K562 (cell line): ENCODE results near the gene WDR72. TPM values are rescaled to one million over a fixed set of nuclear protein-coding genes. Genes with fewer than 3 reads are reported as not detected.

Experiments used
- ATAC-seq: fragments of 200-7000 bp; cut with Tn5 transposase; 3 replicates; pipeline ENCODE4 v1.9.1; 2020; ENCODE audit warnings: moderate library complexity
- BruUV-seq: library from RNA; stranded (reverse); fragments of 400-500 nt; replicated peaks from 2 replicates; lab custom pipeline; 2021; lab: Mats Ljungman, UMichigan
- CTCF ChIA-PET: fragments of 300-600 bp; formaldehyde crosslinking; extraction: SDS; loops from one replicate; lab custom pipeline; 2021; ENCODE audit warnings: low intra/inter-chr PET ratio; lab: Yijun Ruan, JAX
- POLR2A ChIA-PET: fragments of 300-600, 350-650 bp; sonication (Branson Sonifier 250); formaldehyde crosslinking; extraction: SDS; loops from one replicate; lab custom pipeline; 2021; ENCODE audit warnings: antibody characterized with exemption, inconsistent platforms; lab: Yijun Ruan, JAX
- DNase-seq, 4 experiments: peaks; one replicate each; pipeline versions ENCODE4 v3.0.0 to v3.0.0-alpha.2; 2011 to 2018; ENCODE audit warnings: low spot score in 3 of 4, mixed read lengths in 3 of 4; ENCODE audit errors: extremely low read depth in 1 of 4
- FAIRE-seq: peaks from 2 replicates; lab custom pipeline; 2011; peaks lifted over from hg19 to GRCh38; lab: Jason Lieb, UNC
- H2AFZ ChIP-seq: 2 replicates; pipeline ENCODE4 v1.6.0; 2011; ENCODE audit warnings: low read depth, low read length, control low read depth, inconsistent platforms
- H3K27ac ChIP-seq: fragments of 200-600 bp; 3 replicates; pipeline ENCODE4 v1.8.0; 2011; ENCODE audit warnings: low read depth, mild to moderate bottlenecking, control low read depth, inconsistent platforms, low read length, moderate library complexity, mixed read lengths; ENCODE audit errors: extremely low read depth
- H3K27me3 ChIP-seq, 2 experiments: fragments of 300-600 bp in 1 of 2; 2 replicates in 1 of 2; 3 replicates in 1 of 2; pipeline versions ENCODE4 v1.6.0 to v1.8.0; 2011; ENCODE audit warnings: inconsistent platforms in 2 of 2, low read length in 2 of 2, mild to moderate bottlenecking in 1 of 2, mixed read lengths in 1 of 2, moderate library complexity in 1 of 2; ENCODE audit not compliant: control insufficient read depth in 2 of 2, insufficient read depth in 2 of 2
- H3K36me3 ChIP-seq: fragments of 300-600 bp; 3 replicates; pipeline ENCODE4 v1.8.0; 2011; ENCODE audit warnings: mild to moderate bottlenecking, low read length, inconsistent platforms; ENCODE audit not compliant: control insufficient read depth, insufficient read depth
- H3K4me1 ChIP-seq, 2 experiments: fragments of 200-600 bp in 1 of 2; replicated peaks in 1 of 2; 2 replicates in 1 of 2; 3 replicates in 1 of 2; pipeline versions ENCODE4 v1.5.1 to v1.8.0; 2011; ENCODE audit warnings: inconsistent platforms in 2 of 2, low read length in 2 of 2, mild to moderate bottlenecking in 1 of 2, mixed read lengths in 1 of 2, moderate library complexity in 1 of 2; ENCODE audit not compliant: control insufficient read depth in 2 of 2, insufficient read depth in 2 of 2
- H3K4me2 ChIP-seq: 2 replicates; pipeline ENCODE4 v1.6.1; 2011; ENCODE audit warnings: low read length, control low read depth, inconsistent platforms, mixed read lengths; ENCODE audit not compliant: insufficient read depth
- H3K4me3 ChIP-seq: fragments of 200-600 bp; sonication (generic), shearing (Covaris generic); 2 replicates; pipeline ENCODE4 v1.5.1; 2016; ENCODE audit warnings: control low read depth, inconsistent platforms
- H3K79me2 ChIP-seq: fragments of 200-600 bp; 3 replicates; pipeline ENCODE4 v1.8.0; 2011; ENCODE audit warnings: low read length, inconsistent platforms; ENCODE audit not compliant: control insufficient read depth, insufficient read depth
- H3K9ac ChIP-seq, 2 experiments: 2 replicates each; pipeline versions ENCODE4 v1.6.0 to v1.6.1; 2011; ENCODE audit warnings: low read depth in 2 of 2, low read length in 2 of 2, control low read depth in 1 of 2, inconsistent platforms in 1 of 2, mild to moderate bottlenecking in 1 of 2, mixed read lengths in 1 of 2; ENCODE audit not compliant: insufficient read depth in 1 of 2
- H3K9me1 ChIP-seq: one replicate; pipeline ENCODE4 v1.6.0; 2011; ENCODE audit warnings: inconsistent platforms, mild to moderate bottlenecking, low read length, moderate library complexity; ENCODE audit not compliant: control insufficient read depth, insufficient read depth
- H3K9me3 ChIP-seq: replicated peaks from 2 replicates; pipeline ENCODE4 v1.5.1; 2011; ENCODE audit warnings: low read depth, low read length, inconsistent platforms; ENCODE audit not compliant: control insufficient read depth, insufficient read depth
- H4K20me1 ChIP-seq: replicated peaks from 2 replicates; pipeline ENCODE4 v1.6.1; 2011; ENCODE audit warnings: low read length, inconsistent platforms, mixed read lengths; ENCODE audit not compliant: control insufficient read depth, insufficient read depth
- ATF6 ChIP-seq: sonication (generic); formaldehyde crosslinking; IDR thresholded peaks from 2 replicates; pipeline ENCODE4 v1.4.0; 2020; ENCODE audit warnings: mild to moderate bottlenecking, missing genetic modification reagents
- ATF7 ChIP-seq: fragments of 450-650 bp; IDR thresholded peaks from 2 replicates; pipeline ENCODE4 v1.7.1; 2014; ENCODE audit warnings: mild to moderate bottlenecking, moderate library complexity
- BMI1 ChIP-seq: fragments of 150-350 bp; IDR thresholded peaks from 2 replicates; pipeline ENCODE4 v1.6.1; 2014; ENCODE audit warnings: low read length
- GATA2 ChIP-seq: sonication (generic); formaldehyde crosslinking; IDR thresholded peaks from 2 replicates; pipeline ENCODE4 v1.4.0; 2020; ENCODE audit warnings: mild to moderate bottlenecking, missing genetic modification reagents
- SP1 ChIP-seq: sonication (generic); formaldehyde crosslinking; IDR thresholded peaks from 2 replicates; pipeline ENCODE4 v1.8.1; 2022; ENCODE audit warnings: mild to moderate bottlenecking, missing genetic modification reagents
- SRSF9 ChIP-seq: fragments of 200-400 bp; formaldehyde crosslinking; IDR thresholded peaks from 2 replicates; pipeline ENCODE4 v1.6.1; 2017; ENCODE audit warnings: low read depth, low read length, borderline replicate concordance
- XRCC5 ChIP-seq: fragments of 200-400 bp; formaldehyde crosslinking; IDR thresholded peaks from 2 replicates; pipeline ENCODE4 v1.6.1; 2017; ENCODE audit warnings: low read depth, mild to moderate bottlenecking, low read length
- ZNF444 ChIP-seq: fragments of 250-450 bp; sonication (Bioruptor Pico); IDR thresholded peaks from 2 replicates; pipeline ENCODE4 v1.4.0; 2020; ENCODE audit warnings: mild to moderate bottlenecking, moderate library complexity
- WGBS: fragments of 100-300 bp; shearing (Covaris generic); methylation state at CpG from one replicate; pipeline ENCODE4 v1.1.6; 2016; ENCODE audit warnings: low coverage, mixed read lengths; ENCODE audit not compliant: insufficient coverage; ENCODE audit errors: missing lambda C conversion rate; 5-methylcytosine and 5-hydroxymethylcytosine counted together
- in situ Hi-C: fragments of 300-500 bp; cut with MboI; formaldehyde crosslinking; loops from 4 replicates; pipeline ENCODE4 v1.15.0; 2018; ENCODE audit warnings: inconsistent platforms, mixed read lengths
- intact Hi-C: fragments of 100-400 bp; cut with micrococcal nuclease; formaldehyde crosslinking; loops from 2 replicates; pipeline ENCODE4 v1.14.2; 2022
- polyA plus RNA-seq, 8 experiments: library from polyadenylated mRNA; depleted of rRNA in 4 of 8; stranded (reverse) in 5 of 8; unstranded in 3 of 8; fragments of >200 nt; fragmentation: Nextera tagmentation in 2 of 8; fragmentation: Illumina TruSeq in 1 of 8; extraction: Ambion mirVana in 2 of 8; extraction: Trizol in 1 of 8; gene quantifications; 2 replicates each; pipeline versions ENCODE4 v1.2.1 to v1.2.3, GENCODE V29; 2011 to 2014; ENCODE audit warnings: inconsistent platforms in 1 of 8, missing spikeins in 1 of 8
- total RNA-seq, 7 experiments: library from RNA; depleted of rRNA in 6 of 7; stranded (reverse); fragments of >200 nt in 6 of 7; fragmentation: Illumina TruSeq in 2 of 7; extraction: Trizol in 2 of 7; gene quantifications; 2 replicates each; pipeline versions ENCODE4 v1.2.1 to v1.2.3, GENCODE V29; 2011 to 2021; ENCODE audit warnings: low replicate concordance in 1 of 7
- TF ChIP-seq, protein P1 (sequence below), 2 experiments: IDR thresholded peaks; 2 replicates each; pipeline ENCODE4 v1.6.1; 2012; ENCODE audit warnings: improper control_type of control experiment in 2 of 2, low read depth in 2 of 2, low read length in 2 of 2, borderline replicate concordance in 1 of 2
- TF ChIP-seq, protein P2 (sequence below): fragments of 450-650 bp; IDR thresholded peaks from 2 replicates; pipeline ENCODE4 v1.6.1; 2018; ENCODE audit warnings: mild to moderate bottlenecking, low read depth; ENCODE audit not compliant: partially characterized antibody
- TF ChIP-seq, protein P3 (sequence below): fragments of 450-650 bp; formaldehyde crosslinking; IDR thresholded peaks from 2 replicates; pipeline ENCODE4 v1.4.0; 2022; ENCODE audit warnings: missing genetic modification characterization

Gene WDR72
- total and polyA plus RNA-seq, 9 of the 15 experiments (the other 6 are each of a cell fraction or from before 2014, with no cell fraction given) = 0.01 TPM; not detected in 8

GRCh38 chr15:53713218-53713617, 46.2 kb downstream of the WDR72 start:
- H3K36me3 ChIP-seq = no peaks in the 10 kb centered on the region
- no peak overlapping the region for H3K9ac ChIP-seq
- no peak overlapping the region for H3K4me2 ChIP-seq
- no peak for ATAC-seq
- in situ Hi-C loops = no loop called here
- WGBS = under 1% methylated on average over 6 of the region's 6 CpGs
- ChIA-PET CTCF (no interaction called here), POLR2A (no interaction called here)
- H3K9me1 ChIP-seq = no peaks in the 10 kb centered on the region
- DNase-seq = no peak
- no peaks in the 10 kb centered on the region for H3K27me3 ChIP-seq
- H3K79me2 ChIP-seq = no peaks in the 10 kb centered on the region
- no peak overlapping the region for H3K27ac ChIP-seq
- TF ChIP-seq ATF6 (no peak), ZNF444 (CRISPR knock-in tag) (no peak), BMI1 (no peak), XRCC5 (no peak), ATF7 (no peak), GATA2 (no peak), SRSF9 (no peak), SP1 (no peak)
- TF ChIP-seq, protein P1, sequence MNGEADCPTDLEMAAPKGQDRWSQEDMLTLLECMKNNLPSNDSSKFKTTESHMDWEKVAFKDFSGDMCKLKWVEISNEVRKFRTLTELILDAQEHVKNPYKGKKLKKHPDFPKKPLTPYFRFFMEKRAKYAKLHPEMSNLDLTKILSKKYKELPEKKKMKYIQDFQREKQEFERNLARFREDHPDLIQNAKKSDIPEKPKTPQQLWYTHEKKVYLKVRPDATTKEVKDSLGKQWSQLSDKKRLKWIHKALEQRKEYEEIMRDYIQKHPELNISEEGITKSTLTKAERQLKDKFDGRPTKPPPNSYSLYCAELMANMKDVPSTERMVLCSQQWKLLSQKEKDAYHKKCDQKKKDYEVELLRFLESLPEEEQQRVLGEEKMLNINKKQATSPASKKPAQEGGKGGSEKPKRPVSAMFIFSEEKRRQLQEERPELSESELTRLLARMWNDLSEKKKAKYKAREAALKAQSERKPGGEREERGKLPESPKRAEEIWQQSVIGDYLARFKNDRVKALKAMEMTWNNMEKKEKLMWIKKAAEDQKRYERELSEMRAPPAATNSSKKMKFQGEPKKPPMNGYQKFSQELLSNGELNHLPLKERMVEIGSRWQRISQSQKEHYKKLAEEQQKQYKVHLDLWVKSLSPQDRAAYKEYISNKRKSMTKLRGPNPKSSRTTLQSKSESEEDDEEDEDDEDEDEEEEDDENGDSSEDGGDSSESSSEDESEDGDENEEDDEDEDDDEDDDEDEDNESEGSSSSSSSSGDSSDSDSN (IDR thresholded peaks at IDR 0.05; ENCODE audit: borderline replicate concordance in 1 of 2, low read depth in 2 of 2, low read length in 2 of 2) = no peak
- TF ChIP-seq, protein P2, sequence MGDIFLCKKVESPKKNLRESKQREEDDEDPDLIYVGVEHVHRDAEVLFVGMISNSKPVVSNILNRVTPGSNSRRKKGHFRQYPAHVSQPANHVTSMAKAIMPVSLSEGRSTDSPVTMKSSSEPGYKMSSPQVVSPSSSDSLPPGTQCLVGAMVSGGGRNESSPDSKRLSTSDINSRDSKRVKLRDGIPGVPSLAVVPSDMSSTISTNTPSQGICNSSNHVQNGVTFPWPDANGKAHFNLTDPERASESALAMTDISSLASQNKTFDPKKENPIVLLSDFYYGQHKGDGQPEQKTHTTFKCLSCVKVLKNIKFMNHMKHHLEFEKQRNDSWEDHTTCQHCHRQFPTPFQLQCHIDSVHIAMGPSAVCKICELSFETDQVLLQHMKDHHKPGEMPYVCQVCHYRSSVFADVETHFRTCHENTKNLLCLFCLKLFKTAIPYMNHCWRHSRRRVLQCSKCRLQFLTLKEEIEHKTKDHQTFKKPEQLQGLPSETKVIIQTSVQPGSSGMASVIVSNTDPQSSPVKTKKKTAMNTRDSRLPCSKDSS = no peak
- TF ChIP-seq, protein P3, sequence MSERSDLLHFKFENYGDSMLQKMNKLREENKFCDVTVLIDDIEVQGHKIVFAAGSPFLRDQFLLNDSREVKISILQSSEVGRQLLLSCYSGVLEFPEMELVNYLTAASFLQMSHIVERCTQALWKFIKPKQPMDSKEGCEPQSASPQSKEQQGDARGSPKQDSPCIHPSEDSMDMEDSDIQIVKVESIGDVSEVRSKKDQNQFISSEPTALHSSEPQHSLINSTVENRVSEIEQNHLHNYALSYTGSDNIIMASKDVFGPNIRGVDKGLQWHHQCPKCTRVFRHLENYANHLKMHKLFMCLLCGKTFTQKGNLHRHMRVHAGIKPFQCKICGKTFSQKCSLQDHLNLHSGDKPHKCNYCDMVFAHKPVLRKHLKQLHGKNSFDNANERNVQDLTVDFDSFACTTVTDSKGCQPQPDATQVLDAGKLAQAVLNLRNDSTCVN (CRISPR knock-in tag) = no peak
- TF ChIP-seq, all 486 proteins: peak for 0
- BruUV-seq = no TSS peak
- no peak overlapping the region for H3K4me3 ChIP-seq
- H3K4me1 ChIP-seq = no peaks in the 10 kb centered on the region
- no peaks in the 10 kb centered on the region for H3K9me3 ChIP-seq
- FAIRE-seq = no peak
- H4K20me1 ChIP-seq = no peaks in the 10 kb centered on the region
- intact Hi-C loops = no loop called here
- H2AFZ ChIP-seq = no peak overlapping the region
